Mesenchymal stem cell (in vitro differentiated cells and primary cell): ENCODE measurements around the gene PPP3CA.
A peak's percentile ranks its signal among the peaks of the same experiment; 100 is the strongest.

Experiments used
- DNase-seq: peaks from one replicate; pipeline ENCODE4 v3.0.0-alpha.2; 2013
- H2AFZ ChIP-seq: one replicate; pipeline ENCODE4 v1.6.1; 2013; ENCODE audit warnings: low read depth, mild to moderate bottlenecking, control low read depth, inconsistent platforms, low read length, moderate library complexity
- H2AK5ac ChIP-seq: 2 replicates; pipeline ENCODE4 v1.6.1; 2013; ENCODE audit warnings: low read length, moderate library complexity, mild to moderate bottlenecking, inconsistent platforms; ENCODE audit not compliant: severe bottlenecking
- H2BK120ac ChIP-seq: one replicate; pipeline ENCODE4 v1.6.1; 2013; ENCODE audit warnings: low read depth, mild to moderate bottlenecking, inconsistent platforms, low read length, moderate library complexity
- H2BK12ac ChIP-seq, 2 experiments: one replicate each; pipeline ENCODE4 v1.6.1; 2013; ENCODE audit warnings: inconsistent platforms in 2 of 2, low read length in 2 of 2, mild to moderate bottlenecking in 2 of 2, moderate library complexity in 2 of 2, control low read depth in 1 of 2
- H2BK15ac ChIP-seq: one replicate; pipeline ENCODE4 v1.6.1; 2013; ENCODE audit warnings: mild to moderate bottlenecking, low read depth, inconsistent platforms; ENCODE audit not compliant: poor library complexity, severe bottlenecking
- H2BK5ac ChIP-seq: 2 replicates; pipeline ENCODE4 v1.6.1; 2013; ENCODE audit warnings: low read depth, mild to moderate bottlenecking, low read length, control low read depth, inconsistent platforms; ENCODE audit not compliant: poor library complexity, severe bottlenecking
- H3K14ac ChIP-seq, 2 experiments: one replicate each; pipeline ENCODE4 v1.6.1; 2013; ENCODE audit warnings: inconsistent platforms in 2 of 2, low read length in 2 of 2, control low read depth in 1 of 2, mild to moderate bottlenecking in 1 of 2, moderate library complexity in 1 of 2
- H3K18ac ChIP-seq, 2 experiments: one replicate each; pipeline ENCODE4 v1.6.1; 2013; ENCODE audit warnings: inconsistent platforms in 2 of 2, low read length in 2 of 2, control low read depth in 1 of 2, low read depth in 1 of 2, mild to moderate bottlenecking in 1 of 2
- H3K23ac ChIP-seq, 2 experiments: one replicate each; pipeline ENCODE4 v1.6.1; 2013; ENCODE audit warnings: inconsistent platforms in 2 of 2, low read length in 2 of 2, mild to moderate bottlenecking in 2 of 2, moderate library complexity in 2 of 2, control low read depth in 1 of 2
- H3K27ac ChIP-seq: 2 replicates; pipeline ENCODE4 v1.5.1; 2013; ENCODE audit warnings: mild to moderate bottlenecking, moderate library complexity, low read length, control low read depth, inconsistent platforms; ENCODE audit not compliant: poor library complexity, severe bottlenecking
- H3K27me3 ChIP-seq, 2 experiments: 2 replicates each; pipeline versions ENCODE4 v1.6.1 to v1.7.0; 2013; ENCODE audit warnings: low read length in 2 of 2, mild to moderate bottlenecking in 2 of 2, moderate library complexity in 2 of 2, control low read depth in 1 of 2, inconsistent platforms in 1 of 2; ENCODE audit not compliant: control insufficient read depth in 1 of 2, insufficient read depth in 1 of 2
- H3K36me3 ChIP-seq, 2 experiments: 2 replicates each; pipeline versions ENCODE4 v1.6.1 to v1.7.0; 2013; ENCODE audit warnings: low read length in 2 of 2, control low read depth in 1 of 2, inconsistent platforms in 1 of 2, low read depth in 1 of 2, mild to moderate bottlenecking in 1 of 2; ENCODE audit not compliant: insufficient read depth in 2 of 2, control insufficient read depth in 1 of 2
- H3K4ac ChIP-seq, 2 experiments: one replicate each; pipeline ENCODE4 v1.6.1; 2013; ENCODE audit warnings: inconsistent platforms in 2 of 2, low read length in 2 of 2, mild to moderate bottlenecking in 2 of 2, moderate library complexity in 2 of 2, control low read depth in 1 of 2, low read depth in 1 of 2
- H3K4me1 ChIP-seq: 2 replicates; pipeline ENCODE4 v1.6.1; 2013; ENCODE audit warnings: low read depth, low read length, control low read depth; ENCODE audit not compliant: control insufficient read depth, insufficient read depth
- H3K4me2 ChIP-seq: 2 replicates; pipeline ENCODE4 v1.6.1; 2013; ENCODE audit warnings: low read length, mild to moderate bottlenecking, inconsistent platforms; ENCODE audit not compliant: poor library complexity, severe bottlenecking
- H3K4me3 ChIP-seq, 2 experiments: 2 replicates each; pipeline versions ENCODE4 v1.5.1 to v1.7.0; 2013; ENCODE audit warnings: low read length in 2 of 2, mild to moderate bottlenecking in 2 of 2, control low read depth in 1 of 2, low read depth in 1 of 2; ENCODE audit not compliant: insufficient read depth in 1 of 2
- H3K79me1 ChIP-seq: replicated peaks from 2 replicates; pipeline ENCODE4 v1.6.1; 2013; ENCODE audit warnings: mild to moderate bottlenecking, control low read depth, low read length, inconsistent platforms; ENCODE audit not compliant: poor library complexity, severe bottlenecking
- H3K9ac ChIP-seq: 2 replicates; pipeline ENCODE4 v1.7.0; 2013; ENCODE audit warnings: mild to moderate bottlenecking, low read length, moderate library complexity
- H3K9me3 ChIP-seq: 2 replicates; pipeline ENCODE4 v1.7.0; 2013; ENCODE audit warnings: mild to moderate bottlenecking, low read length; ENCODE audit not compliant: control insufficient read depth
- H4K8ac ChIP-seq: one replicate; pipeline ENCODE4 v1.6.1; 2013; ENCODE audit warnings: inconsistent platforms, mild to moderate bottlenecking, low read length, moderate library complexity
- H4K91ac ChIP-seq: one replicate; pipeline ENCODE4 v1.6.1; 2013; ENCODE audit warnings: mild to moderate bottlenecking, low read length, inconsistent platforms
- WGBS: methylation state at CpG from one replicate; pipeline ENCODE4 v1.1.7; 2013; ENCODE audit warnings: mixed read lengths; 5-methylcytosine and 5-hydroxymethylcytosine counted together

Gene PPP3CA

GRCh38 chr4:101155368-101155767 is 192.0 kb downstream of the PPP3CA start:
- peaks cover 13% of the 10 kb centered on the region for H3K79me1 ChIP-seq
- no peak overlapping the region for H2AFZ ChIP-seq
- no peaks in the 10 kb centered on the region for H3K4me1 ChIP-seq
- H3K27ac ChIP-seq, result no peak overlapping the region
- no peak overlapping the region for H2BK120ac ChIP-seq
- no peak overlapping the region for H3K23ac ChIP-seq
- no peak overlapping the region for H2AK5ac ChIP-seq
- H2BK12ac ChIP-seq, result no peak overlapping the region
- H3K14ac ChIP-seq, result no peak overlapping the region
- DNase-seq, result peak; percentile 52
- H3K9ac ChIP-seq, result no peak overlapping the region
- H4K91ac ChIP-seq, result no peak overlapping the region
- no peaks in the 10 kb centered on the region for H3K36me3 ChIP-seq
- H4K8ac ChIP-seq, result no peak overlapping the region
- no peaks in the 10 kb centered on the region for H3K9me3 ChIP-seq
- H3K27me3 ChIP-seq, result no peaks in the 10 kb centered on the region
- no peak overlapping the region for H3K18ac ChIP-seq
- no peak overlapping the region for H3K4ac ChIP-seq
- no peak overlapping the region for H3K4me2 ChIP-seq
- H2BK15ac ChIP-seq, result no peak overlapping the region
- H2BK5ac ChIP-seq, result no peak overlapping the region
- no peak overlapping the region for H3K4me3 ChIP-seq

GRCh38 chr4:101153653-101154052 is 193.7 kb downstream of the PPP3CA start:
- no peak overlapping the region for H3K14ac ChIP-seq
- H3K4me3 ChIP-seq, result no peak overlapping the region
- H3K4ac ChIP-seq, result no peak overlapping the region
- H3K9ac ChIP-seq, result no peak overlapping the region
- H3K36me3 ChIP-seq, result no peaks in the 10 kb centered on the region
- no peaks in the 10 kb centered on the region for H3K27me3 ChIP-seq
- H3K4me1 ChIP-seq, result no peaks in the 10 kb centered on the region
- H2BK15ac ChIP-seq, result no peak overlapping the region
- H3K18ac ChIP-seq, result no peak overlapping the region
- H2AK5ac ChIP-seq, result no peak overlapping the region
- H3K23ac ChIP-seq, result no peak overlapping the region
- no peak for DNase-seq
- H3K9me3 ChIP-seq, result no peaks in the 10 kb centered on the region
- H2BK120ac ChIP-seq, result no peak overlapping the region
- H3K4me2 ChIP-seq, result no peak overlapping the region
- H4K91ac ChIP-seq, result no peak overlapping the region
- no peak overlapping the region for H3K27ac ChIP-seq
- no peak overlapping the region for H4K8ac ChIP-seq
- no peak overlapping the region for H2BK5ac ChIP-seq
- peaks cover 6% of the 10 kb centered on the region for H3K79me1 ChIP-seq
- H2BK12ac ChIP-seq, result no peak overlapping the region
- H2AFZ ChIP-seq, result no peak overlapping the region

GRCh38 chr4:101152521-101152920 is 194.8 kb downstream of the PPP3CA start:
- Histone ChIP-seq H3K14ac (no peak overlapping the region), H4K8ac (no peak overlapping the region), H2BK15ac (no peak overlapping the region), H2BK12ac (no peak overlapping the region), H2BK5ac (no peak overlapping the region), H3K36me3 (no peaks in the 10 kb centered on the region), H2AK5ac (no peak overlapping the region), H3K18ac (no peak overlapping the region), H3K27ac (no peak overlapping the region), H3K23ac (no peak overlapping the region), H3K4ac (no peak overlapping the region), H3K79me1 (peaks cover 7% of the 10 kb centered on the region), H3K4me1 (no peaks in the 10 kb centered on the region), H3K9ac (no peak overlapping the region), H3K9me3 (no peaks in the 10 kb centered on the region), H2BK120ac (no peak overlapping the region), H4K91ac (no peak overlapping the region), H3K4me2 (no peak overlapping the region), H2AFZ (no peak overlapping the region), H3K4me3 (no peak overlapping the region), H3K27me3 (no peaks in the 10 kb centered on the region)
- 94% methylated on average over 3 of the region's 3 CpGs for WGBS
- DNase-seq, result no peak

GRCh38 chr4:101148551-101148950 is 198.8 kb downstream of the PPP3CA start:
- Histone ChIP-seq H3K27me3 (no peaks in the 10 kb centered on the region), H4K8ac (no peak overlapping the region), H4K91ac (no peak overlapping the region), H2BK5ac (no peak overlapping the region), H2BK120ac (no peak overlapping the region), H3K4ac (no peak overlapping the region), H3K9me3 (no peaks in the 10 kb centered on the region), H3K4me1 (no peaks in the 10 kb centered on the region), H3K27ac (no peak overlapping the region), H3K79me1 (peaks cover 3% of the 10 kb centered on the region), H3K14ac (no peak overlapping the region), H3K18ac (no peak overlapping the region), H3K9ac (no peak overlapping the region), H3K36me3 (no peaks in the 10 kb centered on the region), H3K4me2 (no peak overlapping the region), H2BK12ac (no peak overlapping the region), H2AFZ (no peak overlapping the region), H2BK15ac (no peak overlapping the region), H3K4me3 (no peak overlapping the region), H2AK5ac (no peak overlapping the region), H3K23ac (no peak overlapping the region)
- WGBS, result 100% methylated on average over 3 of the region's 3 CpGs
- DNase-seq, result no peak
